CD4-positive, alpha-beta T cell treated with Interleukin-10 for 1 hour (primary cell): Measurements from ENCODE around the gene ADRA2C.

ENCODE experiments used
- DNase-seq: peaks from one replicate; pipeline ENCODE4 v3.0.0-alpha.2; 2020

ADRA2C gene

DNA sequence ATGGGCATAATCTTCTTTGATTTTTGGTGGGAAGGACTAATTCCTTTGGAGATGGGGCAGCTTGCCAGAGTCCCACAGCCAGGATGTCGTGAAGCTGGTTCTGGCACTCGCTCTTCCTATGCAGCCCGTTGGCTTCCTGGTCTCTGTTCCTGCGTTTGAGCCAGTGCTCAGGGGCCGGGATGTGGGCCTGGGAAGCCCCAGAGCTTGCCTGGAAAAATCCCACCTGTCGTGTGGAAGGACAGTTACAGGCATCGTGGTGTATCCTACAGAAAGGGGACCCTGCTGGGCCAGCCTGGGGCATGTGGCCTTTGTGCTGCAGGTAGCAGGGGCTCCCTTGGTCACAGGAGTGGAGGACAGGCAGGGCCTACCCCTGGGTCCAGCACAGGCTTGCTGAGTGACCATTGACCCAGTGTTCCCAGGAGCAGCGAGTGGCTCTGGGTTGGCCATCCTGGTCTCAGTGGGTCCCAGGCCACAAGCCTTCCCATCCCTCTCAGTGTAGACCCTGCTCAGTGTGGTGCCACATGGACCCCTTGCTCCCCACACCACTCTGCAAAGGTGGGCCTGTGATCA lies 50.2 kb downstream of the ADRA2C start:
- no peak for DNase-seq

DNA sequence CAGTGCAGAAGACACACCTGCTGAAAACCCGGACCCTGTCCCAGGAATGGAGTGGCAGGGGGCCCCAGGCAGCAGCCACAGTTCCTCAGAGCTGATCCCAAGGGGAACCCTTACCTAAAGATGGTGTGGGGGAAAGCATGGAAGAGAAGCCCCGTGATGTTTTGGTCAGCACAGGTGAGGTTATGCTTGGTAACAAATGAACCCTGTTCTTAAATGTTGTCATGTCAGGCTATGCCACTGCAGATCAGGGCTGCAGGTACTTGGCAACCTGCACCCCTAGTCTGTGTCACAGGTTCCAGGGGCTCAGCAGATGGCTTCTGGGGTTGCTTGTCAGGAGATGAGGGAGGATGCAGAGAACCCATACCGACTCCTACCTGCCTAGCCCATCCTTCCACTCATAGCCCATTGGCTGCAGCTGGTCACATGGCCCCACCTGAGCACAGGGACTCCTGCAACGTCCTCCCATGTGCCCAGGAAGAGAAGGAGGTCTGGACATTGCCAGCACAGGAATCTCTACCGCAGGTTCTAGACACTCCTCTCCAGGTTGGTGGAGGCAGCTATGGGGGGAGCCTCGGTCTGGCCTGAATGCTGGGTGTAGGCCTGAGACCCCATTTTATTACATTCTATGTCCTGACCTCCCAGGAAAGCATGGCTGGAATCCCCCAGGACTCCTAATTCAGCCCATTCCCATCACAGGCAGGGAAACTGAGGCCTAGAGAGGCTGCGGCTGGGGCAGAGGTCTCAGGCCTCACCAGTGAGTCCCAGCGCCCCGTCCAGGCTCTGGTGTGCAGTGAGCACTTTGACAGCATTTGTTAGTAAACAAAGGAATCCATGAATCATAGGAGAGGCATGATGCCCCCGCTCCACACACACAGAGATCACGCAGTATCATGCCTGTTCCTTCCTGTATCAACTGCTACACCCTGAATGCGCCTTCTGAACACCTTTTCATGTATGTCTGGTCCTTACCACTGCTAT lies 51.1 kb downstream of the ADRA2C start:
- no peak for DNase-seq
